Muscle layer of colon (tissue), 2 donors: Measurements from ENCODE around the gene LRRIQ1.
A peak's percentile ranks its signal among the peaks of the same experiment; 100 is the strongest.
"Not testable (repeated sequence)": the region's sequence is repeated elsewhere in the genome, so short reads cannot be mapped to it uniquely, and the experiment has no call there.

Experiments
- H3K27ac ChIP-seq: one replicate; pipeline ENCODE4 v1.7.0; 2013; ENCODE audit warnings: low read depth, mild to moderate bottlenecking, low read length, moderate library complexity
- H3K27me3 ChIP-seq, 2 donors: one replicate each; pipeline ENCODE4 v1.7.0; 2013; ENCODE audit warnings: low read length in 2 of 2, mild to moderate bottlenecking in 2 of 2; ENCODE audit not compliant: insufficient read depth in 2 of 2, control insufficient read depth in 1 of 2
- H3K36me3 ChIP-seq: one replicate; pipeline ENCODE4 v1.7.0; 2013; ENCODE audit warnings: mild to moderate bottlenecking, low read length; ENCODE audit not compliant: insufficient read depth
- H3K4me1 ChIP-seq: one replicate; pipeline ENCODE4 v1.7.0; 2013; ENCODE audit warnings: mild to moderate bottlenecking, low read length; ENCODE audit not compliant: insufficient read depth
- H3K4me3 ChIP-seq, 2 donors: one replicate each; pipeline ENCODE4 v1.7.0; 2013; ENCODE audit warnings: low read length in 2 of 2, low read depth in 1 of 2, mild to moderate bottlenecking in 1 of 2, moderate library complexity in 1 of 2
- H3K9ac ChIP-seq: one replicate; pipeline ENCODE4 v1.7.0; 2013; ENCODE audit warnings: low read length
- H3K9me3 ChIP-seq: one replicate; pipeline ENCODE4 v1.7.0; 2013; ENCODE audit warnings: mild to moderate bottlenecking, low read length
- donor health status: abdominal sarcoma.
- donor health status: Adenocarcinoma of cecum.

Gene LRRIQ1, protein sequence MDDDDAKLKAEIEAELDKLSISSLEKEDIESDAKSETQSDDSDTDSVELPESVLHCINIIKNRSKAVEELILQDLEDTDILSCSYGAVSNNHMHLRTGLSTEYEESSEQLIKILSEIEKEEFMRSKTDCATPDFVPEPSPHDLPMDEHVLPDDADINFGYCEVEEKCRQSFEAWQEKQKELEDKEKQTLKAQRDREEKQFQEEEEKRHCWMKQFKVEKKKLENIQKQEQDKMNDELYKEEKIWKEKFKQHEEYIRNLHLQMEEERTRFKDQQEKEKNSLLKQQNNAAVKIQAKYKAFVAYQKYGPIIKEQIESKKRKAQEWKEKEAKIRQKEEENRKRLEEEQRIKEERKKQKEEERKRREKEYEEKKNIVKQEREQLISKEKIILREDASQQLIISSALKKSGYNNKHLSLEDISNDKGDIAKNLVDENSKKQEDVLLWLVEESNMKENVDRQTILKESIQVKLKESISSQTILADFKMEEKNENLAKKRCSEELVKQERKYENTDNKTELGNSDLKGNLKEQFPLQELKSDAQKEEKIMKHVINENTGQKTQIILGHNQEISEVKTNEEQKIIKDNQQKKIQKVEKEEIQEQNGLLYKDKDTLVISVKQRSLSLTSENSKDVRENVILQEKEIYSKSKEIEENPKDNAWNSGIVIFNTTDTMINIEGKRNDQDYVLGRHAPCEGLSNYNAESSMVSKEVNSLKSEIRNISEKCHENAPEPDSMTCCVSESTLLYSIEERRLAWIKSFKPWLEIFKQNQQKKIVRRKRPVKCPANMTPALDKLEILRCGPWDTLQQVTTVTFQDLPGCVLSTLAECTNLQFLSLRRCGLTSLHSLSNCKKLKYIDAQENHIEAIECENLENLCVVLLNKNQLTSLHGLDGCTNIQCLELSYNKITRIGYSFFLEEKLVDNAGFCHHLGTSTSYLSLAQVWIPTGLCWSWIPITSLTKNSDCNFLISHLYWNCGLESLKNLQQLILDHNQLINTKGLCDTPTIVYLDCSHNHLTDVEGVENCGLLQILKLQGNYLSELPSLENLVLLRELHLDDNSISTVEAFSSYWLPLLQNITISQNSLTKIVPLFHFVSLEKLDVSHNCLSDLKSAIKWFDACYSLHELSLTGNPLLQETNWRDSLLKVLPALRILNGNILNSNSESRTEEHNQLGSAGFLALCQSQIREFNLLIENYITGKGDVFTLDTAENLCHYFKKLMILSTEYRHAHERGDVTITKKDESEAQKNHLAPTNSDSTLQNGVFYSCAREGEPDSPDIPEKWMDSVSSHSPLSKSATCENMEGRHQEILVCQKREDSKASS (N-terminal part only)

GRCh38 chr12:85036234-85036707 lies at the start of gene LRRIQ1, which contains the start of gene TSPAN19:
Gene LRRIQ1, plus strand, starts transcription at chr12:85036351. Its CDS starts 1,826 bp downstream, at chr12:85038177.
Gene TSPAN19, minus strand, starts transcription at chr12:85036277. Its CDS starts 6,331 bp downstream, at chr12:85029946.
- Histone ChIP-seq H3K27ac (no peak within 1 kb of the TSS), H3K4me3 (peak within 1 kb of the TSS; percentile 62 to 68), H3K9ac (no peak within 1 kb of the TSS), H3K27me3 (no peaks in the 10 kb centered on the region), H3K4me1 (no peaks in the 10 kb centered on the region), H3K9me3 (no peaks in the 10 kb centered on the region), H3K36me3 (no peaks in the 10 kb centered on the region)

- H3K4me1 ChIP-seq: no peaks in the 10 kb centered on the region
- no peaks in the 10 kb centered on the region for H3K9me3 ChIP-seq
- no peak overlapping the region for H3K4me3 ChIP-seq
- no peaks in the 10 kb centered on the region for H3K36me3 ChIP-seq
- H3K27me3 ChIP-seq: no peaks in the 10 kb centered on the region
- H3K9ac ChIP-seq: no peak overlapping the region
- H3K27ac ChIP-seq: no peak overlapping the region
Measured at GRCh38 chr12:84986586-84986985, 49.6 kb upstream of the LRRIQ1 start.

DNA sequence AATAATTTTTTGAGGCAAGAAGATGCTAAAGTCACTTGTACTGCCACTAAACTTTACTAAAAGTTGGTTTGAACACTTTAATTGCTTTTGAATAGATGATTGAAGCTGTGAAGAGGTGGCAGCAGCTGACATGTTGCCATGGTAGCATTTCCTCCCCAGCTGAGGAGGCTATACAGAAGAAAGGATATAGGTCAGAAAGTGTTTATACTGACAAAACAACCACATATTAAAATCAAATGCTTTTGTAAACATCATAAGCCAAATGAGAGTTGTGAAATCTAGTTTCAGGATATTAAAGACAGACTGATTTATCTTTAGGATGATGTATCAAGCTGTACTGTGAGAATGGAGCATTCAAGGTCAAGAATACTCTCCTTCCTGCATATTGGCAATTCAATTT lies 41.7 kb upstream of the LRRIQ1 start:
- no peaks in the 10 kb centered on the region for H3K9me3 ChIP-seq
- H3K27ac ChIP-seq: no peak overlapping the region
- no peak overlapping the region for H3K4me3 ChIP-seq
- H3K9ac ChIP-seq: no peak overlapping the region
- no peaks in the 10 kb centered on the region for H3K27me3 ChIP-seq
- H3K4me1 ChIP-seq: no peaks in the 10 kb centered on the region
- H3K36me3 ChIP-seq: no peaks in the 10 kb centered on the region

- H3K36me3 ChIP-seq: no peaks in the 10 kb centered on the region
- no peaks in the 10 kb centered on the region for H3K27me3 ChIP-seq
- no peak overlapping the region for H3K4me3 ChIP-seq
- H3K4me1 ChIP-seq: no peaks in the 10 kb centered on the region
- H3K27ac ChIP-seq: no peak overlapping the region
- no peaks in the 10 kb centered on the region for H3K9me3 ChIP-seq
- no peak overlapping the region for H3K9ac ChIP-seq
Measured at GRCh38 chr12:84995641-84996040, 40.5 kb upstream of the LRRIQ1 start.

DNA sequence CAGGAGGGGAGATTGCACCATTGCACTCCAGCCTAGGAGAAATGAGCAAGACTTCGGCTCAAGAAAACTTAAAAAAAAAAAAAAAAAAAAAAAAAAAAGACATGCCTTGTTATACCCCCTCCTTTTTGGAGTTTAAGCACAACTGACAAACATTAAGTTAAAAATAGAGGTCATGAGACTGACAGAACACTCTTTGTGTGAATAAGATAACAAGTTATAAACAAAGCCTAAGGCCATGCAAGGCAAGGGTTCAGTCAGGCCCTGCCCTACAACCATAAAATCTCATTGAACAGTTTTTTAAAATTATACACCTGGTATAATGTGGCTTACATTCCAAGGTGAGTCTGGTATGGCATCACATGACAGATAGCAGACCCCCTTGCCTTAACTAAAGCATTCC lies 39.4 kb upstream of the LRRIQ1 start:
- no peak overlapping the region for H3K9ac ChIP-seq
- H3K9me3 ChIP-seq: no peaks in the 10 kb centered on the region
- H3K27ac ChIP-seq: no peak overlapping the region
- no peaks in the 10 kb centered on the region for H3K4me1 ChIP-seq
- H3K4me3 ChIP-seq: no peak overlapping the region
- H3K27me3 ChIP-seq: no peaks in the 10 kb centered on the region
- no peaks in the 10 kb centered on the region for H3K36me3 ChIP-seq

DNA sequence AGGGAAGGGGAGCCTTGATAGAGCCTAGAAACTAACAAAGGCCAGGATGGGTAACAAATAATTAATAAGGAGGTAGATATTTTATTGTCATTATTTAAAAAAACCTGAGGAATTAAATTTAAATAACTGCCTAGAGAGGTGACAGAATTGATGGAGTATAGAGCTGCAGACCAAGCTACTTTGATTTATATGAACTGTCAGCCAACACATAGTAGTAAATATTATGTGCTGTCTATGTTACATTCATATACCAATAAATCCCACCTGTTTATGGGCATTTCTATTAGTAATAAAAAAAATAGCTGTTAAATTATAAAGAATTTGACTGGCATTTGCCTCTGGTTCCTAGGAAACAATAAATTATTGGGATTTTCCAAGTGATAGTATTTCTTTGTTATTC lies 37.8 kb upstream of the LRRIQ1 start:
- no peaks in the 10 kb centered on the region for H3K27me3 ChIP-seq
- no peak overlapping the region for H3K27ac ChIP-seq
- no peaks in the 10 kb centered on the region for H3K9me3 ChIP-seq
- no peak overlapping the region for H3K4me3 ChIP-seq
- no peaks in the 10 kb centered on the region for H3K4me1 ChIP-seq
- no peak overlapping the region for H3K9ac ChIP-seq
- H3K36me3 ChIP-seq: no peaks in the 10 kb centered on the region

GRCh38 chr12:85000729-85001128 lies 35.4 kb upstream of the LRRIQ1 start:
- H3K4me3 ChIP-seq: no peak overlapping the region
- no peak overlapping the region for H3K27ac ChIP-seq

DNA sequence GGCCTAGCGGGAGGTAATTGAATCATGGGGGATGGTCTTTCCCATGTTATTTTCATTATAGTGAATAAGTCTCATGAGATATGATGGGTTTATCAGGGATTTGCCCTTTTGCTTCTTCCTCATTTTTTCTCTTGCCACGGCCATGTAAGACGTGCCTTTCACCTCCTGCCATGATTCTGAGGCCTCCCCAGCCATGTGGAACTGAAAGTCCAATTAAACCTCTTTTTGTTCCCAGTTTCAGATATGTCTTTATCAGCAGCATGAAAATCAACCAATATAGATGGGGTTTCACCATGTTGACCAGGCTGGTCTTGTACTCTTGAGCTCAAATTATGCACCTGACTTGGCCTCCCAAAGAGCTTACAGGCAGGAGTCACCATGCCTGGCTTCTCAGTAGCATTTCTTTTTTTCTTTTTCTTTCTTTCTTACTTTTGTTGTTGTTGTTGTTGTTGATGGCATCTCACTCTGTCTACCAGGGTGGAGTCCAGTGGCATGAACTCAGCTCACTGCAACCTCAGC lies 33.3 kb upstream of the LRRIQ1 start:
- Histone ChIP-seq H3K27ac (no peak overlapping the region), H3K9me3 (no peaks in the 10 kb centered on the region), H3K4me3 (no peak overlapping the region), H3K4me1 (no peaks in the 10 kb centered on the region), H3K9ac (no peak overlapping the region), H3K36me3 (no peaks in the 10 kb centered on the region), H3K27me3 (no peaks in the 10 kb centered on the region)

More at GRCh38 chr12:85000729-85001128, 35.4 kb upstream of the LRRIQ1 start:
- no peaks in the 10 kb centered on the region for H3K9me3 ChIP-seq
- no peak overlapping the region for H3K9ac ChIP-seq
- H3K4me1 ChIP-seq: no peaks in the 10 kb centered on the region
- H3K27me3 ChIP-seq: no peaks in the 10 kb centered on the region
- H3K36me3 ChIP-seq: no peaks in the 10 kb centered on the region

DNA sequence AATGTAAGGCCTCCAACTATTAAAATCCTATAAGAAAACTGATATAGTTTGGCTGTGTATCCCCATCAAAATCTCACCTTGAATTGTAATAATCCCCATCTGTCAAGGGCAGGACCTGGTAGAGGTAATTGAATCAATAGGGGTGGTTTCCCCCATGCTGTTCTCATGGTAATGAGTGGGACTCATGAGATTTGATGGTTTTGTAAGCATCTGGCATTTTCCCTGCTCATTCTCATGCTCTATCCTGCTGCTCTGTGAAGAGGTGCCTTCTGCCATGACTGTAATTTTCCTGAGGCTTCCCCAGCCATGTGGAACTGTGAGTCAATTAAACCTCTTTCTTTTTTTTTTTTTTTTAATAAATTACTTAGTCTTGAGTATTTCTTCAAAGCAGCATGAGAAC lies 31.9 kb upstream of the LRRIQ1 start:
- Histone ChIP-seq H3K36me3 (no peaks in the 10 kb centered on the region), H3K9ac (no peak overlapping the region), H3K27ac (no peak overlapping the region), H3K9me3 (no peaks in the 10 kb centered on the region), H3K4me1 (no peaks in the 10 kb centered on the region), H3K4me3 (no peak overlapping the region), H3K27me3 (no peaks in the 10 kb centered on the region)

- not testable (repeated sequence) for H3K4me1 ChIP-seq, H3K9ac ChIP-seq, H3K27me3 ChIP-seq, H3K4me3 ChIP-seq, H3K9me3 ChIP-seq, H3K27ac ChIP-seq, H3K36me3 ChIP-seq
Measured at GRCh38 chr12:85005047-85005446, 31.1 kb upstream of the LRRIQ1 start.

DNA sequence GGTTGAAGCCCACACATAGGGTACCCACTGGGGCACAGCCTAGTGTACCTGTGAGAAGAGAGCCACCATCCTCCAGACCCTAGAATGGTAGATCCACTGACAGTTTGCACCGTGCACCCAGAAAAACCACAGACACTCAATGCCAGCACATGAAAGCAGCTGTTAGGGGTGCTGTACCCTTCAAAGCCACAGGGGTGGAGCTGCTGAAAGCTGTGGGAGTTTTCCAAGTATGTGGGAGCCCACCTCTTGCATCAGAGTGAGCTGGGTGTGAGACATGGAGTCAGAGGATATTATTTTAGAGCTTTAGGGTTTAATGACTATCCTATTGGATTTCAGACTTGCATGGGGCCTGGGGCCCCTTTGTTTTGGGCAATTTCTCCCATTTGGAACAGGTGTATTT lies 30.5 kb upstream of the LRRIQ1 start:
- H3K27ac ChIP-seq: no peak overlapping the region
- H3K9me3 ChIP-seq: no peaks in the 10 kb centered on the region
- H3K27me3 ChIP-seq: no peaks in the 10 kb centered on the region
- H3K4me3 ChIP-seq: no peak overlapping the region
- H3K36me3 ChIP-seq: no peaks in the 10 kb centered on the region
- no peaks in the 10 kb centered on the region for H3K4me1 ChIP-seq
- no peak overlapping the region for H3K9ac ChIP-seq
